HepG2 (cell line): ENCODE data around the gene MPIG6B. TPM values are rescaled to one million over a fixed set of nuclear protein-coding genes. Genes with fewer than 3 reads are reported as not detected.

ENCODE experiments used
- BCL6 ChIP-seq: IDR thresholded peaks from 2 replicates; pipeline ENCODE4 v1.6.1; 2016; ENCODE audit warnings: missing genetic modification reagents, missing compliant biosample characterization
- GATA4 ChIP-seq: sonication (generic); IDR thresholded peaks from 2 replicates; pipeline ENCODE4 v1.6.1; 2016; ENCODE audit warnings: antibody characterized with exemption, low read depth, borderline replicate concordance
- HCFC1 ChIP-seq: fragments of 150-350 bp; IDR thresholded peaks from 2 replicates; pipeline ENCODE4 v1.6.1; 2014; ENCODE audit warnings: low read depth, low read length
- HMG20B ChIP-seq: conservative IDR thresholded peaks from 2 replicates; pipeline ENCODE4 v1.6.1; 2016; ENCODE audit warnings: missing genetic modification reagents, missing compliant biosample characterization
- KAT7 ChIP-seq: IDR thresholded peaks from 2 replicates; pipeline ENCODE4 v1.6.1; 2018; ENCODE audit warnings: borderline replicate concordance, missing compliant biosample characterization
- LRRFIP1 ChIP-seq: sonication (generic); formaldehyde crosslinking; conservative IDR thresholded peaks from 2 replicates; pipeline ENCODE4 v1.4.0; 2020; ENCODE audit warnings: missing genetic modification reagents
- MED1 ChIP-seq: sonication (generic); formaldehyde crosslinking; IDR thresholded peaks from 2 replicates; pipeline ENCODE4 v1.4.0; 2020; ENCODE audit warnings: missing genetic modification reagents
- POLR2AphosphoS5 ChIP-seq: IDR thresholded peaks from 2 replicates; pipeline ENCODE4 v1.6.1; 2012; ENCODE audit warnings: low read depth, low read length
- SRF ChIP-seq: IDR thresholded peaks from 2 replicates; pipeline ENCODE4 v1.6.1; 2011; ENCODE audit warnings: mild to moderate bottlenecking, low read depth, low read length, moderate library complexity
- TBX3 ChIP-seq: fragments of 450-650 bp; IDR thresholded peaks from 2 replicates; pipeline ENCODE4 v1.6.1; 2017; ENCODE audit warnings: antibody characterized with exemption, mild to moderate bottlenecking, inconsistent platforms, borderline replicate concordance
- THYN1 ChIP-seq: sonication (generic); formaldehyde crosslinking; IDR thresholded peaks from 2 replicates; pipeline ENCODE4 v1.8.1; 2023; ENCODE audit warnings: low read depth, mild to moderate bottlenecking, moderate library complexity, missing genetic modification reagents, borderline replicate concordance
- YEATS4 ChIP-seq: sonication (generic); formaldehyde crosslinking; IDR thresholded peaks from 2 replicates; pipeline ENCODE4 v1.4.0; 2020; ENCODE audit warnings: missing genetic modification reagents, borderline replicate concordance
- ZNF274 ChIP-seq: sonication (generic); formaldehyde crosslinking; IDR thresholded peaks from 2 replicates; pipeline ENCODE4 v1.5.1; 2020; ENCODE audit warnings: mild to moderate bottlenecking, missing genetic modification reagents
- ZNF414 ChIP-seq: sonication (generic); formaldehyde crosslinking; IDR thresholded peaks from 2 replicates; pipeline ENCODE4 v1.5.0; 2020; ENCODE audit warnings: missing genetic modification reagents
- ZNF430 ChIP-seq: sonication (generic); formaldehyde crosslinking; IDR thresholded peaks from 2 replicates; pipeline ENCODE4 v1.9.0; 2021; ENCODE audit warnings: mild to moderate bottlenecking, missing genetic modification reagents
- ZNF451 ChIP-seq: sonication (generic); formaldehyde crosslinking; IDR thresholded peaks from 2 replicates; pipeline ENCODE4 v1.5.0; 2020; ENCODE audit warnings: mild to moderate bottlenecking, missing genetic modification reagents
- ZNF564 ChIP-seq: sonication (generic); formaldehyde crosslinking; IDR thresholded peaks from 2 replicates; pipeline ENCODE4 v1.8.1; 2023; ENCODE audit warnings: mild to moderate bottlenecking, missing genetic modification reagents
- ZNF674 ChIP-seq: sonication (generic); formaldehyde crosslinking; IDR thresholded peaks from 2 replicates; pipeline ENCODE4 v1.5.0; 2020; ENCODE audit warnings: low read depth, mild to moderate bottlenecking, missing genetic modification reagents
- ZNF703 ChIP-seq: sonication (generic); formaldehyde crosslinking; IDR thresholded peaks from 2 replicates; pipeline ENCODE4 v1.5.1; 2020; ENCODE audit warnings: missing genetic modification reagents, mild to moderate bottlenecking, moderate library complexity, borderline replicate concordance
- polyA plus RNA-seq, 8 experiments: library from polyadenylated mRNA; depleted of rRNA in 3 of 8; stranded (reverse) in 7 of 8; unstranded in 1 of 8; fragments of >200 nt; fragmentation: Illumina TruSeq in 4 of 8; extraction: Trizol in 4 of 8; gene quantifications; 2 replicates each; pipeline versions ENCODE4 v1.2.1 to v1.2.3, GENCODE V29; 2011 to 2016; ENCODE audit warnings: low read depth in 4 of 8, missing spikeins in 1 of 8, mixed read lengths in 1 of 8; ENCODE audit not compliant: insufficient read depth in 1 of 8
- total RNA-seq, 5 experiments: library from RNA; depleted of rRNA; stranded (reverse); fragments of >200 nt; fragmentation: Illumina TruSeq; extraction: Trizol; gene quantifications; 2 replicates each; pipeline ENCODE4 v1.2.3, GENCODE V29; 2016; ENCODE audit warnings: low read depth in 1 of 5
- TF ChIP-seq, protein P1 (sequence below): sonication (generic); formaldehyde crosslinking; IDR thresholded peaks from 2 replicates; pipeline ENCODE4 v1.5.1; 2020; ENCODE audit warnings: missing genetic modification reagents, mild to moderate bottlenecking, borderline replicate concordance

The MPIG6B gene
- total and polyA plus RNA-seq, 2 of the 13 experiments (the other 11 are each of a cell fraction or from before 2014, with no cell fraction given), result not detected

- TF ChIP-seq GATA4, result no peak
- no peak for TF ChIP-seq SRF
- TF ChIP-seq ZNF564 (CRISPR knock-in tag), result no peak; the same call in 1 of the 2 replicates
- 0 out of 2 replicates have a peak, but pooled peaks have one; percentile 67 for TF ChIP-seq ZNF674 (CRISPR knock-in tag)
- TF ChIP-seq, protein P1, sequence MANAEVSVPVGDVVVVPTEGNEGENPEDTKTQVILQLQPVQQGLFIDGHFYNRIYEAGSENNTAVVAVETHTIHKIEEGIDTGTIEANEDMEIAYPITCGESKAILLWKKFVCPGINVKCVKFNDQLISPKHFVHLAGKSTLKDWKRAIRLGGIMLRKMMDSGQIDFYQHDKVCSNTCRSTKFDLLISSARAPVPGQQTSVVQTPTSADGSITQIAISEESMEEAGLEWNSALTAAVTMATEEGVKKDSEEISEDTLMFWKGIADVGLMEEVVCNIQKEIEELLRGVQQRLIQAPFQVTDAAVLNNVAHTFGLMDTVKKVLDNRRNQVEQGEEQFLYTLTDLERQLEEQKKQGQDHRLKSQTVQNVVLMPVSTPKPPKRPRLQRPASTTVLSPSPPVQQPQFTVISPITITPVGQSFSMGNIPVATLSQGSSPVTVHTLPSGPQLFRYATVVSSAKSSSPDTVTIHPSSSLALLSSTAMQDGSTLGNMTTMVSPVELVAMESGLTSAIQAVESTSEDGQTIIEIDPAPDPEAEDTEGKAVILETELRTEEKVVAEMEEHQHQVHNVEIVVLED (CRISPR knock-in tag), result peak; percentile 26; the same call in 1 of the 2 replicates
- TF ChIP-seq TBX3, result no peak
- no peak for TF ChIP-seq POLR2AphosphoS5
- TF ChIP-seq YEATS4 (CRISPR knock-in tag), result no peak
- TF ChIP-seq LRRFIP1 (CRISPR knock-in tag), result no peak
- TF ChIP-seq ZNF451 (CRISPR knock-in tag), result no peak
- no peak for TF ChIP-seq KAT7 (CRISPR knock-in tag)
- TF ChIP-seq THYN1 (CRISPR knock-in tag), result no peak
- no peak for TF ChIP-seq HCFC1
- TF ChIP-seq HMG20B, result no peak; the same call in 1 of the 2 replicates
- TF ChIP-seq ZNF274 (CRISPR knock-in tag), result 0 out of 2 replicates have a peak, but pooled peaks have one; percentile 46
- no peak for TF ChIP-seq BCL6 (CRISPR knock-in tag)
- no peak for TF ChIP-seq ZNF703 (CRISPR knock-in tag)
- no peak for TF ChIP-seq MED1 (CRISPR knock-in tag)
- no peak; the same call in 1 of the 2 replicates for TF ChIP-seq ZNF430 (CRISPR knock-in tag)
- TF ChIP-seq ZNF414, result no peak
Observed at GRCh38 chr6:31736768-31737314, 13.7 kb downstream of the MPIG6B start (continued).
